Measurements from ENCODE around the gene TUBB.

DNA sequence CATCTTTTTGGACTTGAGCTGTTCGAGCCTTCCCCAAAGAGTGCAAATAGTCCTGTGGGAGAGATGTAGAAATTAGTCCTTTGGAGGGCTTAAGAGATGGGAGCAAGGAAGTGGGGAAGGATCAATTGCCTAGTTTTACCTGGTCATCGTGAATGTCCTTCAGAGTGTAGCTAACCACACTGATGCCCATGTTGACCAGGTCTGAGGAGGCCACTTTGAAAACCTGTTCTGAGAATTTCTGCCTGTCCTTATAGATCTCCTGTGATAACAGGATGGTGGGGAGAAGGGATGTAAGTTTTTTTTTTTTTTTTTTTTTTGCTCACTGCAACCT lies 20.4 kb downstream of the TUBB start:
- TF ChIP-seq, protein P1, sequence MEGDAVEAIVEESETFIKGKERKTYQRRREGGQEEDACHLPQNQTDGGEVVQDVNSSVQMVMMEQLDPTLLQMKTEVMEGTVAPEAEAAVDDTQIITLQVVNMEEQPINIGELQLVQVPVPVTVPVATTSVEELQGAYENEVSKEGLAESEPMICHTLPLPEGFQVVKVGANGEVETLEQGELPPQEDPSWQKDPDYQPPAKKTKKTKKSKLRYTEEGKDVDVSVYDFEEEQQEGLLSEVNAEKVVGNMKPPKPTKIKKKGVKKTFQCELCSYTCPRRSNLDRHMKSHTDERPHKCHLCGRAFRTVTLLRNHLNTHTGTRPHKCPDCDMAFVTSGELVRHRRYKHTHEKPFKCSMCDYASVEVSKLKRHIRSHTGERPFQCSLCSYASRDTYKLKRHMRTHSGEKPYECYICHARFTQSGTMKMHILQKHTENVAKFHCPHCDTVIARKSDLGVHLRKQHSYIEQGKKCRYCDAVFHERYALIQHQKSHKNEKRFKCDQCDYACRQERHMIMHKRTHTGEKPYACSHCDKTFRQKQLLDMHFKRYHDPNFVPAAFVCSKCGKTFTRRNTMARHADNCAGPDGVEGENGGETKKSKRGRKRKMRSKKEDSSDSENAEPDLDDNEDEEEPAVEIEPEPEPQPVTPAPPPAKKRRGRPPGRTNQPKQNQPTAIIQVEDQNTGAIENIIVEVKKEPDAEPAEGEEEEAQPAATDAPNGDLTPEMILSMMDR (IDR thresholded peaks at IDR 0.05) = no peak
- no peak for TF ChIP-seq POLR2A (IDR thresholded peaks at IDR 0.05)

Measured in right lobe of liver (tissue), 4 donors.